K562 (cell line): Measurements from ENCODE around the gene POP7. TPM values are rescaled to one million over a fixed set of nuclear protein-coding genes. Genes with fewer than 3 reads are reported as not detected.

Source experiments
- RBFOX2 ChIP-seq: fragments of 200-400 bp; formaldehyde crosslinking; IDR thresholded peaks from 2 replicates; pipeline ENCODE4 v1.6.1; 2017; ENCODE audit warnings: low read depth, mild to moderate bottlenecking, low read length, moderate library complexity
- ZNF263 ChIP-seq: sonication (generic); formaldehyde crosslinking; IDR thresholded peaks from 2 replicates; pipeline ENCODE4 v1.8.0; 2022; ENCODE audit warnings: mild to moderate bottlenecking, missing genetic modification reagents, borderline replicate concordance
- ZNF79 ChIP-seq: fragments of 250-450 bp; sonication (Bioruptor Pico); IDR thresholded peaks from 2 replicates; pipeline ENCODE4 v1.4.0; 2020; ENCODE audit warnings: low read depth, mild to moderate bottlenecking, moderate library complexity
- polyA plus RNA-seq, 8 experiments: library from polyadenylated mRNA; depleted of rRNA in 4 of 8; stranded (reverse) in 5 of 8; unstranded in 3 of 8; fragments of >200 nt; fragmentation: Nextera tagmentation in 2 of 8; fragmentation: Illumina TruSeq in 1 of 8; extraction: Ambion mirVana in 2 of 8; extraction: Trizol in 1 of 8; gene quantifications; 2 replicates each; pipeline versions ENCODE4 v1.2.1 to v1.2.3, GENCODE V29; 2011 to 2014; ENCODE audit warnings: inconsistent platforms in 1 of 8, missing spikeins in 1 of 8
- total RNA-seq, 7 experiments: library from RNA; depleted of rRNA in 6 of 7; stranded (reverse); fragments of >200 nt in 6 of 7; fragmentation: Illumina TruSeq in 2 of 7; extraction: Trizol in 2 of 7; gene quantifications; 2 replicates each; pipeline versions ENCODE4 v1.2.1 to v1.2.3, GENCODE V29; 2011 to 2021; ENCODE audit warnings: low replicate concordance in 1 of 7
- TF ChIP-seq, protein P1 (sequence below), 2 experiments: fragments of 450-650 bp; IDR thresholded peaks; 2 replicates each; pipeline ENCODE4 v1.6.1; 2016; ENCODE audit warnings: mild to moderate bottlenecking in 2 of 2, borderline replicate concordance in 1 of 2, low read depth in 1 of 2, moderate library complexity in 1 of 2

POP7 gene
- total and polyA plus RNA-seq, 9 of the 15 experiments (the other 6 are each of a cell fraction or from before 2014, with no cell fraction given): 11.5 to 163 (median 68.9) TPM

- TF ChIP-seq, protein P1, sequence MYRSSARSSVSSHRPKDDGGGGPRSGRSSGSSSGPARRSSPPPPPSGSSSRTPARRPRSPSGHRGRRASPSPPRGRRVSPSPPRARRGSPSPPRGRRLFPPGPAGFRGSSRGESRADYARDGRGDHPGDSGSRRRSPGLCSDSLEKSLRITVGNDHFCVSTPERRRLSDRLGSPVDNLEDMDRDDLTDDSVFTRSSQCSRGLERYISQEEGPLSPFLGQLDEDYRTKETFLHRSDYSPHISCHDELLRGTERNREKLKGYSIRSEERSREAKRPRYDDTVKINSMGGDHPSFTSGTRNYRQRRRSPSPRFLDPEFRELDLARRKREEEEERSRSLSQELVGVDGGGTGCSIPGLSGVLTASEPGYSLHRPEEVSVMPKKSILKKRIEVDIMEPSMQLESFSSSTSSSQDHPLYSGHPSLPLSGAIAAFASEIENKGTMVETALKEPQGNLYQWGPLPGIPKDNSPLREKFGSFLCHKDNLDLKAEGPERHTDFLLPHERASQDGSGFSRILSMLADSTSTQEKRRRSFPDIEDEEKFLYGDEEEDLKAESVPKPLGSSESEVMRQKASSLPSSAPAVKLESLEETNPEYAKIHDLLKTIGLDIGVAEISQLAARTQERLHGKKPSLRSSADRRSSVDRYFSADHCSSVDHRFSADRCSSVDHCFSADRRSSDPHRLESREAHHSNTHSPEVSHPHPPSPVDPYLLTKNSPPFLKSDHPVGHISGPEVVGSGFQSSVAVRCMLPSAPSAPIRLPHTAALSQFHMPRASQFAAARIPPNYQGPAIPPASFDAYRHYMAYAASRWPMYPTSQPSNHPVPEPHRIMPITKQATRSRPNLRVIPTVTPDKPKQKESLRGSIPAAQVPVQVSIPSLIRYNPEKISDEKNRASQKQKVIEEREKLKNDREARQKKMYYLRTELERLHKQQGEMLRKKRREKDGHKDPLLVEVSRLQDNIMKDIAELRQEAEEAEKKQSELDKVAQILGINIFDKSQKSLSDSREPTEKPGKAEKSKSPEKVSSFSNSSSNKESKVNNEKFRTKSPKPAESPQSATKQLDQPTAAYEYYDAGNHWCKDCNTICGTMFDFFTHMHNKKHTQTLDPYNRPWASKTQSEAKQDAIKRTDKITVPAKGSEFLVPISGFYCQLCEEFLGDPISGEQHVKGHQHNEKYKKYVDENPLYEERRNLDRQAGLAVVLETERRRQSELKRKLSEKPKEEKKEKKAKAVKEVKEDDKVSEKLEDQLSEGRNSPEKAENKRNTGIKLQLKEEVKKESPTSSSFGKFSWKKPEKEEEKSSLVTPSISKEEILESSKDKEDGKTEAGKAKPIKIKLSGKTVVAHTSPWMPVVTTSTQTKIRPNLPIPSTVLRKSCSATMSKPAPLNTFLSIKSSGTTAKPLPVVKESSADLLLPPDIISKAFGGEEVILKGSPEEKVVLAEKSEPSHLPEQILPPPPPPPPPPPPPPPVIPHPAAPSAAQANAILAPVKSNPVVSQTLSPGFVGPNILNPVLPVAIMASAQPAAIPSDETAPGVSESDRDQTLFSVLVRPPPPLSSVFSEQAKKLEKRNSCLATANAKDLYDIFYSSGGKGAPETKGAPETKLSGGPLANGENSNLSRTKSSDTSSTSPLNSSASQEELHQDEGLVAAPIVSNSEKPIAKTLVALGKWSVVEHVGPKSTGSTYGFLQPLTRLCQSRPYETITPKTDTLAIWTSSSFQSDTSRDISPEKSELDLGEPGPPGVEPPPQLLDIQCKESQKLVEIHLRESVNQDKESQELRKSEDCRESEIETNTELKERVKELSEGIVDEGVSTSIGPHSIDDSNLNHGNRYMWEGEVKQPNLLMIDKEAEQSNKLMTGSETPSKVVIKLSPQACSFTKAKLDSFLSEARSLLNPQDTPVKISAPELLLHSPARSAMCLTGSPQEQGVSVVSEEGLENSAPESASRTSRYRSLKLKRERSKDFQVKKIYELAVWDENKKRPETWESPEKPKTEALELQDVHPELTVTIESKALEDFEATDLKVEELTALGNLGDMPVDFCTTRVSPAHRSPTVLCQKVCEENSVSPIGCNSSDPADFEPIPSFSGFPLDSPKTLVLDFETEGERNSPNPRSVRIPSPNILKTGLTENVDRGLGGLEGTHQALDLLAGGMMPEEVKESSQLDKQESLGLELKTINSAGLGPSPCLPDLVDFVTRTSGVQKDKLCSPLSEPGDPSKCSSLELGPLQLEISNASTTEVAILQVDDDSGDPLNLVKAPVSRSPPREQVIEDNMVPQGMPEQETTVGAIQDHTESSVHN (IDR thresholded peaks at IDR 0.05; ENCODE audit: borderline replicate concordance in 1 of 2, low read depth in 1 of 2): no peak
- TF ChIP-seq ZNF79 (CRISPR knock-in tag): no peak
- no peak for TF ChIP-seq ZNF263
- peak; percentile 65; the same call in 1 of the 2 replicates for TF ChIP-seq RBFOX2
Observed at GRCh38 chr7:100683659-100684533, 22.0 kb upstream of the POP7 start (continued).
